ENCODE results near the gene S1PR4. TPM values are rescaled to one million over a fixed set of nuclear protein-coding genes. Genes with fewer than 3 reads are reported as not detected.
A peak's percentile ranks its signal among the peaks of the same experiment; 100 is the strongest.

S1PR4 gene
- total and polyA plus RNA-seq, 9 of the 15 experiments (the other 6 are each of a cell fraction or from before 2014, with no cell fraction given) = 0.27 TPM; not detected in 8

DNA sequence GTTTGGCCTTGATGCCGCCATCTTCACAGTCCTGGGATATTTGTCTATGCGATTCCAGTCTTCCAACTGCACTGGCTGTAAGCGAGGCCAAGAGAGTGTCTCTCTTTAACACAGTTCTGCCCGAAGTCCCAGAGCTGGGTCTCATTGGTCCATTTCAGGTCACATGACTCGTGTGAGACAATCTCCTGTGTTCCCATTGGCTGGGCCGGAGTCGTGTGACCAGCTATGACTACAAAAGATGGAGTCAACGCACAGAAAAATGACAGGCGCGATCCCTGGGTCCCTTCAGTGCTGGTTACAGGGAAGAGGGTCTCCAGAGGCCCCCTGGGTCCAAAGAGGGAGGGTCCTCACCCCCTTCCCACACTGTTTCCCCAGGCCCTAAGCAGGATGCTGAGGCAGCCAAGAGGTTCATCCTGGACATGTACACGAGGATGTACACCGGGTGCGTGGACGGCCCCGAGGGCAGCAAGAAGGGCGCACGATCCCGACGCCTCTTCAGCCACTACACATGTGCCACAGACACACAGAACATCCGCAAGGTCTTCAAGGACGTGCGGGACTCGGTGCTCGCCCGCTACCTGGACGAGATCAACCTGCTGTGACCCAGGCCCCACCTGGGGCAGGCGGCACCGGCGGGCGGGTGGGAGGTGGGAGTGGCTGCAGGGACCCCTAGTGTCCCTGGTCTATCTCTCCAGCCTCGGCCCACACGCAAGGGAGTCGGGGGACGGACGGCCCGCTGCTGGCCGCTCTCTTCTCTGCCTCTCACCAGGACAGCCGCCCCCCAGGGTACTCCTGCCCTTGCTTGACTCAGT, 15.9 kb upstream of the S1PR4 start (continued):
- TF ChIP-seq TFE3 (CRISPR knock-in tag; IDR thresholded peaks at IDR 0.05) (peak; percentile 92), USF2 (CRISPR knock-in tag; IDR thresholded peaks at IDR 0.05) (peak; percentile 72), HMBOX1 (IDR thresholded peaks at IDR 0.05) (no peak), ZNF146 (CRISPR knock-in tag; IDR thresholded peaks at IDR 0.05; ENCODE audit: unreplicated experiment) (peak; percentile 24), ZNF124 (CRISPR knock-in tag; IDR thresholded peaks at IDR 0.05) (no peak), MAZ (CRISPR knock-in tag; conservative IDR thresholded peaks at IDR 0.05 in 1 of 2, IDR thresholded peaks at IDR 0.05 in 1 of 2) (no peak), CBFB (CRISPR knock-in tag; IDR thresholded peaks at IDR 0.05) (0 out of 2 replicates have a peak, but pooled peaks have one; percentile 19), E2F6 (IDR thresholded peaks at IDR 0.05; ENCODE audit: borderline replicate concordance in 1 of 2, extremely low read depth in 1 of 2, insufficient read depth in 1 of 2, insufficient read length in 1 of 2, low read depth in 1 of 2, low read length in 1 of 2, poor library complexity in 1 of 2, severe bottlenecking in 1 of 2) (peak in 1 of 2 experiments; percentile 23), NFYB (IDR thresholded peaks at IDR 0.05; ENCODE audit: extremely low read depth, insufficient read length) (peak; percentile 44), ZNF143 (CRISPR knock-in tag; IDR thresholded peaks at IDR 0.05) (0 out of 2 replicates have a peak, but pooled peaks have one; percentile 5), TOE1 (IDR thresholded peaks at IDR 0.05; ENCODE audit: borderline replicate concordance) (peak; percentile 84), TOE1 (CRISPR knock-in tag; IDR thresholded peaks at IDR 0.05; ENCODE audit: borderline replicate concordance, low read depth) (no peak), RBM14 (IDR thresholded peaks at IDR 0.05; ENCODE audit: borderline replicate concordance, insufficient read depth, low read depth, low read length) (no peak), TCF3 (CRISPR knock-in tag; IDR thresholded peaks at IDR 0.05) (no peak), CBFA2T2 (conservative IDR thresholded peaks at IDR 0.05) (peak; percentile 45; the same call in 1 of the 2 replicates), ESRRB (CRISPR knock-in tag; IDR thresholded peaks at IDR 0.05; ENCODE audit: borderline replicate concordance) (no peak), ID3 (CRISPR knock-in tag; IDR thresholded peaks at IDR 0.05) (no peak), ID3 (tag; IDR thresholded peaks at IDR 0.05) (no peak), RAD51 (IDR thresholded peaks at IDR 0.05; ENCODE audit: borderline replicate concordance, low read depth) (peak; percentile 78)
- TF ChIP-seq, protein P1, sequence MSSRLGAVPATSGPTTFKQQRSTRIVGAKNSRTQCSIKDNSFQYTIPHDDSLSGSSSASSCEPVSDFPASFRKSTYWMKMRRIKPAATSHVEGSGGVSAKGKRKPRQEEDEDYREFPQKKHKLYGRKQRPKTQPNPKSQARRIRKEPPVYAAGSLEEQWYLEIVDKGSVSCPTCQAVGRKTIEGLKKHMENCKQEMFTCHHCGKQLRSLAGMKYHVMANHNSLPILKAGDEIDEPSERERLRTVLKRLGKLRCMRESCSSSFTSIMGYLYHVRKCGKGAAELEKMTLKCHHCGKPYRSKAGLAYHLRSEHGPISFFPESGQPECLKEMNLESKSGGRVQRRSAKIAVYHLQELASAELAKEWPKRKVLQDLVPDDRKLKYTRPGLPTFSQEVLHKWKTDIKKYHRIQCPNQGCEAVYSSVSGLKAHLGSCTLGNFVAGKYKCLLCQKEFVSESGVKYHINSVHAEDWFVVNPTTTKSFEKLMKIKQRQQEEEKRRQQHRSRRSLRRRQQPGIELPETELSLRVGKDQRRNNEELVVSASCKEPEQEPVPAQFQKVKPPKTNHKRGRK (tag; IDR thresholded peaks at IDR 0.05) = no peak

Measured in K562 (cell line).